HG03025 (cell line): ENCODE data around the gene MPPED2.
"Not testable (repeated sequence)": the region's sequence is repeated elsewhere in the genome, so short reads cannot be mapped to it uniquely, and the experiment has no call there.

ENCODE experiments used
- ATAC-seq: cut with Tn5 transposase; IDR thresholded peaks from one replicate; pipeline ENCODE4 v1.9.1; 2021; ENCODE audit warnings: mild to moderate bottlenecking, moderate library complexity; ENCODE audit not compliant: unreplicated experiment, low FRiP score

Gene MPPED2

GRCh38 chr11:30579415-30580175, 6.6 kb downstream of the MPPED2 start:
- no peak for ATAC-seq

GRCh38 chr11:30578406-30578805, 7.7 kb downstream of the MPPED2 start:
- ATAC-seq, result no peak

- no peak for ATAC-seq
These were observed 12.2 kb downstream of the MPPED2 start for GRCh38 chr11:30573951-30574350.

- no peak for ATAC-seq
These were observed 17.2 kb downstream of the MPPED2 start for GRCh38 chr11:30568931-30569330.

- no peak for ATAC-seq
These were observed 18.5 kb downstream of the MPPED2 start for GRCh38 chr11:30567644-30568043.

- ATAC-seq, result no peak
These were observed 19.0 kb downstream of the MPPED2 start for GRCh38 chr11:30567120-30567519.

GRCh38 chr11:30566482-30566881, 19.7 kb downstream of the MPPED2 start:
- no peak for ATAC-seq

GRCh38 chr11:30565027-30565426, 21.1 kb downstream of the MPPED2 start:
- no peak for ATAC-seq

- ATAC-seq, result no peak
These were observed 24.3 kb downstream of the MPPED2 start for GRCh38 chr11:30561691-30562415.

- no peak for ATAC-seq
These were observed 25.7 kb downstream of the MPPED2 start for GRCh38 chr11:30560206-30561106.

GRCh38 chr11:30559004-30559403, 27.1 kb downstream of the MPPED2 start:
- no peak for ATAC-seq

- not testable (repeated sequence) for ATAC-seq
These were observed 31.6 kb downstream of the MPPED2 start for GRCh38 chr11:30554587-30554986.

GRCh38 chr11:30553521-30554110, 32.5 kb downstream of the MPPED2 start:
- no peak for ATAC-seq

GRCh38 chr11:30552839-30553238, 33.3 kb downstream of the MPPED2 start:
- ATAC-seq, result no peak

- no peak for ATAC-seq
These were observed 36.1 kb downstream of the MPPED2 start for GRCh38 chr11:30550022-30550542.

GRCh38 chr11:30549565-30549964, 36.6 kb downstream of the MPPED2 start:
- no peak for ATAC-seq

- no peak for ATAC-seq
These were observed 39.8 kb downstream of the MPPED2 start for GRCh38 chr11:30546334-30546733.

- ATAC-seq, result no peak
These were observed 40.6 kb downstream of the MPPED2 start for GRCh38 chr11:30545507-30545906.

- ATAC-seq, result no peak
These were observed 43.1 kb downstream of the MPPED2 start for GRCh38 chr11:30543066-30543465.

- no peak for ATAC-seq
These were observed 45.4 kb downstream of the MPPED2 start for GRCh38 chr11:30540781-30541180.
